GM23248 (cell line): ENCODE results near the gene TLE1.

ENCODE experiments used
- EZH2 ChIP-seq: fragments of 200-600 bp; sonication (generic); IDR thresholded peaks from 2 replicates; pipeline ENCODE4 v1.6.1; 2018; ENCODE audit warnings: antibody characterized with exemption, mild to moderate bottlenecking; ENCODE audit not compliant: insufficient read depth, poor library complexity, severe bottlenecking
- EZH2phosphoT487 ChIP-seq: fragments of 200-600 bp; sonication (generic); IDR thresholded peaks from 2 replicates; pipeline ENCODE4 v1.6.1; 2018; ENCODE audit warnings: antibody characterized with exemption, moderate library complexity, mild to moderate bottlenecking, low read depth; ENCODE audit not compliant: insufficient read depth

DNA sequence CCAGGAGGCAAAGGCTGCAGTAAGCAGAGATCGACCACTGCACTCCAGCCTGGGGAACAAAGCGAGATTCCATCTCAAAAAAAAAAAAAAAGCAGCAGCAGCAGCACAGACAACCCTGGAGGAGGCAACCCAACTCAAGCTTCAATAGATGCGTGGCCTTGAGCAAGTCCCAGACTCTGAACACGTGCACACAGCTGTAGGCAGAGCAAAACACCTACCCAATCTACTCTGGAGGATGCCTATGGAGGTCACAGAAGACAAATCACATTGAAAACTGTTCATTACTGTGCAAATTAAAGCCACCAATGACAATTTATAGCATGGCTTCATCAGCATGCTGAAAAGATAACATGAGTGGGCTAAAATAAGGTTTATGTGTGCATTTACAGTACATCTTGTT, 7.2 kb downstream of the TLE1 start:
- TF ChIP-seq EZH2 (no peak), EZH2phosphoT487 (no peak)
